ENCODE results near the gene SSBP4. TPM values are rescaled to one million over a fixed set of nuclear protein-coding genes. Genes with fewer than 3 reads are reported as not detected.

The SSBP4 gene
- total and polyA plus RNA-seq, 2 of the 8 experiments (the other 6 are each of a cell fraction or from before 2014, with no cell fraction given) = 26.4 to 33.7 TPM

DNA sequence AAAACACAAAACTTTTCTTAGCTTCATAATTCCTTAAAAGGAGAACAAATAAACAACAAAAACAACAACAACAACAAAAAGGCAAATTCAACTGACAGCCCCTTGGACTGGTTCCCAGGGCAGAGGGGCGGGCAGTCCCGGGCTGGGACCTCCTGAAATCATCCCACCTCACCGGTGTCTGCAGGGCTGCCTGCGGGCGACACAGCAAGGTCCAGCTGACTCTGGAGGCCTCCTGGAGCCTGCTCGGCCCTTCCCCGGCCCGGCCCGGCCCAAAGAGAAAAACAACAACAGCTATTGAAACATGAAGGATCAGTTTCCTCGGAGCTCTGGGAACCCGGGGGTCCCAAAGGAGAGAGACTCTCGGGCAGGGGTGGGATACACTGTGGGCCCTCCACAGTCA lies 23.7 kb downstream of the SSBP4 start (continued):
- TF ChIP-seq KDM5A (IDR thresholded peaks at IDR 0.05; ENCODE audit: low read length) (no peak), CREB1 (IDR thresholded peaks at IDR 0.05) (no peak), HDAC6 (IDR thresholded peaks at IDR 0.05; ENCODE audit: low read depth, low read length) (no peak), RFX5 (IDR thresholded peaks at IDR 0.05; ENCODE audit: borderline replicate concordance, low read depth, low read length) (no peak), SIRT6 (IDR thresholded peaks at IDR 0.05; ENCODE audit: low read length) (no peak), RBBP5 (IDR thresholded peaks at IDR 0.05; ENCODE audit: borderline replicate concordance, low read depth, low read length) (no peak), CBX8 (IDR thresholded peaks at IDR 0.05; ENCODE audit: borderline replicate concordance, low read depth, low read length) (no peak), JUND (IDR thresholded peaks at IDR 0.05; ENCODE audit: low read length) (no peak), CHD2 (IDR thresholded peaks at IDR 0.05; ENCODE audit: low read length) (no peak)

All from H1 (cell line).